Peyer's patch (tissue), 4 donors: ENCODE results near the gene PRTN3.

Experiments
- POLR2A ChIP-seq, 2 donors: fragments of 450-650 bp; IDR thresholded peaks; one replicate each; pipeline ENCODE4 v1.5.1; 2017; ENCODE audit warnings: antibody characterized with exemption in 2 of 2, mild to moderate bottlenecking in 2 of 2, moderate library complexity in 2 of 2
- TF ChIP-seq, protein P1 (sequence below), 6 experiments: fragments of 450-650 bp in 4 of 6; fragments of 200-600 bp in 2 of 6; sonication (generic) in 1 of 6; IDR thresholded peaks; one replicate each; pipeline ENCODE4 v1.5.1; 2017 to 2019; ENCODE audit warnings: antibody characterized with exemption in 6 of 6, mild to moderate bottlenecking in 3 of 6, moderate library complexity in 1 of 6

- no peak for TF ChIP-seq POLR2A (IDR thresholded peaks at IDR 0.05)
- TF ChIP-seq, protein P1, sequence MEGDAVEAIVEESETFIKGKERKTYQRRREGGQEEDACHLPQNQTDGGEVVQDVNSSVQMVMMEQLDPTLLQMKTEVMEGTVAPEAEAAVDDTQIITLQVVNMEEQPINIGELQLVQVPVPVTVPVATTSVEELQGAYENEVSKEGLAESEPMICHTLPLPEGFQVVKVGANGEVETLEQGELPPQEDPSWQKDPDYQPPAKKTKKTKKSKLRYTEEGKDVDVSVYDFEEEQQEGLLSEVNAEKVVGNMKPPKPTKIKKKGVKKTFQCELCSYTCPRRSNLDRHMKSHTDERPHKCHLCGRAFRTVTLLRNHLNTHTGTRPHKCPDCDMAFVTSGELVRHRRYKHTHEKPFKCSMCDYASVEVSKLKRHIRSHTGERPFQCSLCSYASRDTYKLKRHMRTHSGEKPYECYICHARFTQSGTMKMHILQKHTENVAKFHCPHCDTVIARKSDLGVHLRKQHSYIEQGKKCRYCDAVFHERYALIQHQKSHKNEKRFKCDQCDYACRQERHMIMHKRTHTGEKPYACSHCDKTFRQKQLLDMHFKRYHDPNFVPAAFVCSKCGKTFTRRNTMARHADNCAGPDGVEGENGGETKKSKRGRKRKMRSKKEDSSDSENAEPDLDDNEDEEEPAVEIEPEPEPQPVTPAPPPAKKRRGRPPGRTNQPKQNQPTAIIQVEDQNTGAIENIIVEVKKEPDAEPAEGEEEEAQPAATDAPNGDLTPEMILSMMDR (IDR thresholded peaks at IDR 0.05), result no peak
Observed at GRCh38 chr19:850221-850978, 9.6 kb downstream of the PRTN3 start.
